HL-60/S4 treated with phorbol 12-myristate 13-acetate at 8.2 ng/mL for 4 days and 3 days (cell line): ENCODE measurements around the gene EFCAB6.

Source experiments
- in situ Hi-C: fragments of 300-500 bp; cut with MboI; formaldehyde crosslinking; loops from 2 replicates; pipeline ENCODE4 v1.15.0; 2022; ENCODE audit warnings: low sequenced_read_pairs

EFCAB6 gene

GRCh38 chr22:43848366-43849171 lies 36.5 kb upstream of the EFCAB6 start:
- in situ Hi-C loops = no loop called here

- in situ Hi-C loops = no loop called here
Measured at GRCh38 chr22:43847376-43848289, 35.5 kb upstream of the EFCAB6 start.

- in situ Hi-C loops = no loop called here
Measured at GRCh38 chr22:43846966-43847365, 34.9 kb upstream of the EFCAB6 start.

- in situ Hi-C loops = no loop called here
Measured at GRCh38 chr22:43845981-43846380, 33.9 kb upstream of the EFCAB6 start.

GRCh38 chr22:43844560-43845545 lies 32.7 kb upstream of the EFCAB6 start:
- in situ Hi-C loops = no loop called here

- in situ Hi-C loops = no loop called here
Measured at GRCh38 chr22:43843783-43844530, 31.9 kb upstream of the EFCAB6 start.

GRCh38 chr22:43841742-43842141 lies 29.6 kb upstream of the EFCAB6 start:
- in situ Hi-C loops = no loop called here

- in situ Hi-C loops = no loop called here
Measured at GRCh38 chr22:43840851-43841250, 28.7 kb upstream of the EFCAB6 start.

GRCh38 chr22:43840431-43840830 lies 28.3 kb upstream of the EFCAB6 start:
- in situ Hi-C loops = no loop called here

GRCh38 chr22:43839781-43840180 lies 27.7 kb upstream of the EFCAB6 start:
- in situ Hi-C loops = no loop called here

GRCh38 chr22:43838571-43839307 lies 26.6 kb upstream of the EFCAB6 start:
- in situ Hi-C loops = no loop called here

GRCh38 chr22:43838161-43838560 lies 26.1 kb upstream of the EFCAB6 start:
- in situ Hi-C loops = no loop called here

GRCh38 chr22:43837666-43838065 lies 25.6 kb upstream of the EFCAB6 start:
- in situ Hi-C loops = no loop called here

- in situ Hi-C loops = no loop called here
Measured at GRCh38 chr22:43835736-43836135, 23.6 kb upstream of the EFCAB6 start.

- in situ Hi-C loops = no loop called here
Measured at GRCh38 chr22:43835166-43835565, 23.1 kb upstream of the EFCAB6 start.

GRCh38 chr22:43833286-43834240 lies 21.5 kb upstream of the EFCAB6 start:
- in situ Hi-C loops = no loop called here

- in situ Hi-C loops = no loop called here
Measured at GRCh38 chr22:43832393-43833265, 20.5 kb upstream of the EFCAB6 start.
